ENCODE measurements around the gene MPV17.

Gene MPV17

GRCh38 chr2:27284996-27285395 lies 37.9 kb downstream of the MPV17 start:
- no peaks in the 10 kb centered on the region for H3K9me3 ChIP-seq (ENCODE audit: severe bottlenecking)
- no peak overlapping the region for H3K27ac ChIP-seq
- TF ChIP-seq CTCF (IDR thresholded peaks at IDR 0.05; ENCODE audit: low read depth, low read length), result no peak
- H3K36me3 ChIP-seq, result no peaks in the 10 kb centered on the region
- no peaks in the 10 kb centered on the region for H3K27me3 ChIP-seq (ENCODE audit: insufficient read depth, low read depth, severe bottlenecking)
- no peak overlapping the region for H3K4me3 ChIP-seq (ENCODE audit: low read depth, low read length)
- DNase-seq, result no peak

GRCh38 chr2:27282892-27283291 lies 40.0 kb downstream of the MPV17 start:
- no peak overlapping the region for H3K27ac ChIP-seq
- H3K4me3 ChIP-seq (ENCODE audit: low read depth, low read length), result no peak overlapping the region
- no peaks in the 10 kb centered on the region for H3K36me3 ChIP-seq
- DNase-seq, result peak; percentile 53
- no peaks in the 10 kb centered on the region for H3K27me3 ChIP-seq (ENCODE audit: insufficient read depth, low read depth, severe bottlenecking)
- H3K9me3 ChIP-seq (ENCODE audit: severe bottlenecking), result no peaks in the 10 kb centered on the region
- TF ChIP-seq CTCF (IDR thresholded peaks at IDR 0.05; ENCODE audit: low read depth, low read length), result no peak

GRCh38 chr2:27281855-27282559 lies 40.9 kb downstream of the MPV17 start, which contains the start of gene TRIM54:
TRIM54 (plus strand) TSS chr2:27282429; CDS start chr2:27282732, 303 bp downstream.
- H3K27ac ChIP-seq, result no peak within 1 kb of the TSS
- no peak for DNase-seq

GRCh38 chr2:27281442-27281841 lies 41.5 kb downstream of the MPV17 start:
- Histone ChIP-seq H3K9me3 (ENCODE audit: severe bottlenecking) (no peaks in the 10 kb centered on the region), H3K36me3 (no peaks in the 10 kb centered on the region), H3K4me3 (ENCODE audit: low read depth, low read length) (no peak overlapping the region), H3K27ac (no peak overlapping the region), H3K27me3 (ENCODE audit: insufficient read depth, low read depth, severe bottlenecking) (no peaks in the 10 kb centered on the region)
- no peak for DNase-seq
- TF ChIP-seq CTCF (IDR thresholded peaks at IDR 0.05; ENCODE audit: low read depth, low read length), result no peak

More at GRCh38 chr2:27281855-27282559, 40.9 kb downstream of the MPV17 start, which contains the start of gene TRIM54:
- Histone ChIP-seq H3K9me3 (ENCODE audit: severe bottlenecking) (no peaks in the 10 kb centered on the region), H3K4me3 (ENCODE audit: low read depth, low read length) (no peak within 1 kb of the TSS), H3K27me3 (ENCODE audit: insufficient read depth, low read depth, severe bottlenecking) (no peaks in the 10 kb centered on the region), H3K36me3 (no peaks in the 10 kb centered on the region)
- TF ChIP-seq CTCF (IDR thresholded peaks at IDR 0.05; ENCODE audit: low read depth, low read length), result no peak

- no peaks in the 10 kb centered on the region for H3K9me3 ChIP-seq (ENCODE audit: severe bottlenecking)
- H3K4me3 ChIP-seq (ENCODE audit: low read depth, low read length), result no peak overlapping the region
- no peaks in the 10 kb centered on the region for H3K36me3 ChIP-seq
- no peak for TF ChIP-seq CTCF (IDR thresholded peaks at IDR 0.05; ENCODE audit: low read depth, low read length)
- DNase-seq, result no peak
- no peaks in the 10 kb centered on the region for H3K27me3 ChIP-seq (ENCODE audit: insufficient read depth, low read depth, severe bottlenecking)
- no peak overlapping the region for H3K27ac ChIP-seq
Measured at GRCh38 chr2:27280826-27281225, 42.1 kb downstream of the MPV17 start.

GRCh38 chr2:27278010-27278409 lies 44.9 kb downstream of the MPV17 start:
- no peak for DNase-seq
- H3K27me3 ChIP-seq (ENCODE audit: insufficient read depth, low read depth, severe bottlenecking), result no peaks in the 10 kb centered on the region
- no peak overlapping the region for H3K27ac ChIP-seq
- H3K9me3 ChIP-seq (ENCODE audit: severe bottlenecking), result no peaks in the 10 kb centered on the region
- no peaks in the 10 kb centered on the region for H3K36me3 ChIP-seq
- no peak for TF ChIP-seq CTCF (IDR thresholded peaks at IDR 0.05; ENCODE audit: low read depth, low read length)
- H3K4me3 ChIP-seq (ENCODE audit: low read depth, low read length), result no peak overlapping the region
